Measurements from ENCODE around the gene TTC7B. TPM values are rescaled to one million over a fixed set of nuclear protein-coding genes. Genes with fewer than 3 reads are reported as not detected.

Gene TTC7B
- total and polyA plus RNA-seq, 2 experiments from 2014 or later: 7.9 to 28.6 TPM

DNA sequence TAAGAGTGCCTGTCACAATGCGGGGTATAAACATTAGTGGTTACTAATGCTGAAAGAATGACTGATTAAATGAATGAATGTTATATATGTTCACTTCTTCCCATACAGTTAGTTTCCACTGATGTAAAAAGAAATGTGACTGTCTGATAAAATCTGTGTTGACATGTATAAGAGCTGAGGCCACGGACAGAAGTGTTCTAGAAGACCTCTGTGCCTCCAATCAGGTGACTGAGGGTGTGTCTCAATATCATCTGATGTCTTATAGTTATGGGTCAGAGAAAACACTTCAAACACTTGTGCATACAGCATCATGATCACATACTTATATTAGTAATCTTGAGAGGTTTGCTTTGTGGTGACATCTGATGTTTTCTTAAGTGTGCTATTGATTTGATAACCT is 183.4 kb downstream of the TTC7B start (continued):
- TF ChIP-seq ZNF114 (CRISPR knock-in tag; IDR thresholded peaks at IDR 0.05) (no peak), STAT1 (IDR thresholded peaks at IDR 0.05; ENCODE audit: unreplicated experiment) (no peak), POLR2AphosphoS5 (IDR thresholded peaks at IDR 0.05; ENCODE audit: low read depth) (no peak), CTCF (conservative IDR thresholded peaks at IDR 0.05; ENCODE audit: low read depth in 2 of 2) (no peak), EZH2 (IDR thresholded peaks at IDR 0.05; ENCODE audit: low read depth, unreplicated experiment) (no peak), ZNF331 (CRISPR knock-in tag; IDR thresholded peaks at IDR 0.05; ENCODE audit: low read depth) (no peak), JUNB (IDR thresholded peaks at IDR 0.05; ENCODE audit: unreplicated experiment) (no peak), ETS1 (IDR thresholded peaks at IDR 0.05) (no peak)

GRCh38 chr14:90632451-90632850 is 183.8 kb downstream of the TTC7B start:
- H3K27ac ChIP-seq (ENCODE audit: low read depth): no peak overlapping the region; the same call in 1 of the 2 replicates
- DNase-seq (ENCODE audit: low spot score) (no peak), ATAC-seq (no peak)
- no peaks in the 10 kb centered on the region for H3K27me3 ChIP-seq (ENCODE audit: insufficient read depth)
- no peaks in the 10 kb centered on the region; the same call in 2 of the 3 replicates for H3K9me3 Mint-ChIP-seq
- no peak overlapping the region for H3K27ac Mint-ChIP-seq
- TF ChIP-seq POLR2AphosphoS5 (IDR thresholded peaks at IDR 0.05; ENCODE audit: low read depth) (no peak), EZH2phosphoT487 (IDR thresholded peaks at IDR 0.05; ENCODE audit: unreplicated experiment) (no peak), ZNF331 (CRISPR knock-in tag; IDR thresholded peaks at IDR 0.05; ENCODE audit: low read depth) (no peak), CREB1 (CRISPR knock-in tag; IDR thresholded peaks at IDR 0.05; ENCODE audit: low read depth) (no peak), EZH2 (IDR thresholded peaks at IDR 0.05; ENCODE audit: low read depth, unreplicated experiment) (no peak), NANOG (IDR thresholded peaks at IDR 0.05; ENCODE audit: borderline replicate concordance) (no peak), JUNB (IDR thresholded peaks at IDR 0.05; ENCODE audit: unreplicated experiment) (no peak), CTCF (conservative IDR thresholded peaks at IDR 0.05; ENCODE audit: low read depth in 2 of 2) (no peak)
- TF ChIP-seq, protein P1, sequence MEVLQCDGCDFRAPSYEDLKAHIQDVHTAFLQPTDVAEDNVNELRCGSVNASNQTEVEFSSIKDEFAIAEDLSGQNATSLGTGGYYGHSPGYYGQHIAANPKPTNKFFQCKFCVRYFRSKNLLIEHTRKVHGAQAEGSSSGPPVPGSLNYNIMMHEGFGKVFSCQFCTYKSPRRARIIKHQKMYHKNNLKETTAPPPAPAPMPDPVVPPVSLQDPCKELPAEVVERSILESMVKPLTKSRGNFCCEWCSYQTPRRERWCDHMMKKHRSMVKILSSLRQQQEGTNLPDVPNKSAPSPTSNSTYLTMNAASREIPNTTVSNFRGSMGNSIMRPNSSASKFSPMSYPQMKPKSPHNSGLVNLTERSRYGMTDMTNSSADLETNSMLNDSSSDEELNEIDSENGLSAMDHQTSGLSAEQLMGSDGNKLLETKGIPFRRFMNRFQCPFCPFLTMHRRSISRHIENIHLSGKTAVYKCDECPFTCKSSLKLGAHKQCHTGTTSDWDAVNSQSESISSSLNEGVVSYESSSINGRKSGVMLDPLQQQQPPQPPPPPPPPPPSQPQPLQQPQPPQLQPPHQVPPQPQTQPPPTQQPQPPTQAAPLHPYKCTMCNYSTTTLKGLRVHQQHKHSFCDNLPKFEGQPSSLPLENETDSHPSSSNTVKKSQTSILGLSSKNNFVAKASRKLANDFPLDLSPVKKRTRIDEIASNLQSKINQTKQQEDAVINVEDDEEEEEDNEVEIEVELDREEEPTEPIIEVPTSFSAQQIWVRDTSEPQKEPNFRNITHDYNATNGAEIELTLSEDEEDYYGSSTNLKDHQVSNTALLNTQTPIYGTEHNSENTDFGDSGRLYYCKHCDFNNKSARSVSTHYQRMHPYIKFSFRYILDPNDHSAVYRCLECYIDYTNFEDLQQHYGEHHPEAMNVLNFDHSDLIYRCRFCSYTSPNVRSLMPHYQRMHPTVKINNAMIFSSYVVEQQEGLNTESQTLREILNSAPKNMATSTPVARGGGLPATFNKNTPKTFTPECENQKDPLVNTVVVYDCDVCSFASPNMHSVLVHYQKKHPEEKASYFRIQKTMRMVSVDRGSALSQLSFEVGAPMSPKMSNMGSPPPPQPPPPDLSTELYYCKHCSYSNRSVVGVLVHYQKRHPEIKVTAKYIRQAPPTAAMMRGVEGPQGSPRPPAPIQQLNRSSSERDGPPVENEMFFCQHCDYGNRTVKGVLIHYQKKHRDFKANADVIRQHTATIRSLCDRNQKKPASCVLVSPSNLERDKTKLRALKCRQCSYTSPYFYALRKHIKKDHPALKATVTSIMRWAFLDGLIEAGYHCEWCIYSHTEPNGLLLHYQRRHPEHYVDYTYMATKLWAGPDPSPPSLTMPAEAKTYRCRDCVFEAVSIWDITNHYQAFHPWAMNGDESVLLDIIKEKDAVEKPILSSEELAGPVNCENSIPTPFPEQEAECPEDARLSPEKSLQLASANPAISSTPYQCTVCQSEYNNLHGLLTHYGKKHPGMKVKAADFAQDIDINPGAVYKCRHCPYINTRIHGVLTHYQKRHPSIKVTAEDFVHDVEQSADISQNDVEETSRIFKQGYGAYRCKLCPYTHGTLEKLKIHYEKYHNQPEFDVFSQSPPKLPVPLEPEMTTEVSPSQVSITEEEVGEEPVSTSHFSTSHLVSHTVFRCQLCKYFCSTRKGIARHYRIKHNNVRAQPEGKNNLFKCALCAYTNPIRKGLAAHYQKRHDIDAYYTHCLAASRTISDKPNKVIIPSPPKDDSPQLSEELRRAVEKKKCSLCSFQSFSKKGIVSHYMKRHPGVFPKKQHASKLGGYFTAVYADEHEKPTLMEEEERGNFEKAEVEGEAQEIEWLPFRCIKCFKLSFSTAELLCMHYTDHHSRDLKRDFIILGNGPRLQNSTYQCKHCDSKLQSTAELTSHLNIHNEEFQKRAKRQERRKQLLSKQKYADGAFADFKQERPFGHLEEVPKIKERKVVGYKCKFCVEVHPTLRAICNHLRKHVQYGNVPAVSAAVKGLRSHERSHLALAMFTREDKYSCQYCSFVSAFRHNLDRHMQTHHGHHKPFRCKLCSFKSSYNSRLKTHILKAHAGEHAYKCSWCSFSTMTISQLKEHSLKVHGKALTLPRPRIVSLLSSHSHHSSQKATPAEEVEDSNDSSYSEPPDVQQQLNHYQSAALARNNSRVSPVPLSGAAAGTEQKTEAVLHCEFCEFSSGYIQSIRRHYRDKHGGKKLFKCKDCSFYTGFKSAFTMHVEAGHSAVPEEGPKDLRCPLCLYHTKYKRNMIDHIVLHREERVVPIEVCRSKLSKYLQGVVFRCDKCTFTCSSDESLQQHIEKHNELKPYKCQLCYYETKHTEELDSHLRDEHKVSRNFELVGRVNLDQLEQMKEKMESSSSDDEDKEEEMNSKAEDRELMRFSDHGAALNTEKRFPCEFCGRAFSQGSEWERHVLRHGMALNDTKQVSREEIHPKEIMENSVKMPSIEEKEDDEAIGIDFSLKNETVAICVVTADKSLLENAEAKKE (CRISPR knock-in tag; IDR thresholded peaks at IDR 0.05): no peak
- H3K9me2 ChIP-seq (ENCODE audit: insufficient read depth): no peaks in the 10 kb centered on the region
- H3F3A ChIP-seq (replicated peaks; ENCODE audit: low read depth): no peaks in the 10 kb centered on the region
- H3K4me1 Mint-ChIP-seq: peaks cover 10% of the 10 kb centered on the region
- no peak overlapping the region for H2AFZ ChIP-seq
- no peak overlapping the region for H3K4me3 ChIP-seq
- no peak overlapping the region for H3K4me3 Mint-ChIP-seq
- no peaks in the 10 kb centered on the region for H4K20me1 ChIP-seq (replicated peaks; ENCODE audit: insufficient read depth)
- no peak overlapping the region for H3K4me2 ChIP-seq
- H3K27me3 Mint-ChIP-seq (ENCODE audit: insufficient read depth, low read depth, poor library complexity): peaks cover 2% of the 10 kb centered on the region
- no peaks in the 10 kb centered on the region for H3K36me3 ChIP-seq (ENCODE audit: insufficient read depth)
- 0 out of 2 replicates have a peak, but pooled peaks cover 10% of the 10 kb centered on the region for H3K4me1 ChIP-seq (ENCODE audit: insufficient read depth)
- no peaks in the 10 kb centered on the region; the same call in 2 of the 3 replicates for H3K36me3 Mint-ChIP-seq (ENCODE audit: low read depth)
- H3K79me2 ChIP-seq (replicated peaks; ENCODE audit: insufficient read depth): no peaks in the 10 kb centered on the region

All from GM23338 (cell line).